Gastrocnemius medialis (tissue), 4 donors: ENCODE results near the gene BCL10.
A peak's percentile ranks its signal among the peaks of the same experiment; 100 is the strongest.

ENCODE experiments used
- POLR2A ChIP-seq, 2 donors: fragments of 450-650 bp; IDR thresholded peaks; one replicate each; pipeline ENCODE4 v1.6.1; 2017; ENCODE audit warnings: antibody characterized with exemption in 2 of 2, mild to moderate bottlenecking in 2 of 2, moderate library complexity in 2 of 2
- TF ChIP-seq, protein P1 (sequence below), 5 experiments: fragments of 450-650 bp in 3 of 5; fragments of 200-600 bp in 2 of 5; sonication (generic) in 2 of 5; IDR thresholded peaks in 4 of 5; conservative IDR thresholded peaks in 1 of 5; 1 replicate in 4 of 5; 2 replicates in 1 of 5; pipeline ENCODE4 v1.5.1; 2016 to 2019; ENCODE audit warnings: antibody characterized with exemption in 5 of 5, mild to moderate bottlenecking in 3 of 5, moderate library complexity in 3 of 5

DNA sequence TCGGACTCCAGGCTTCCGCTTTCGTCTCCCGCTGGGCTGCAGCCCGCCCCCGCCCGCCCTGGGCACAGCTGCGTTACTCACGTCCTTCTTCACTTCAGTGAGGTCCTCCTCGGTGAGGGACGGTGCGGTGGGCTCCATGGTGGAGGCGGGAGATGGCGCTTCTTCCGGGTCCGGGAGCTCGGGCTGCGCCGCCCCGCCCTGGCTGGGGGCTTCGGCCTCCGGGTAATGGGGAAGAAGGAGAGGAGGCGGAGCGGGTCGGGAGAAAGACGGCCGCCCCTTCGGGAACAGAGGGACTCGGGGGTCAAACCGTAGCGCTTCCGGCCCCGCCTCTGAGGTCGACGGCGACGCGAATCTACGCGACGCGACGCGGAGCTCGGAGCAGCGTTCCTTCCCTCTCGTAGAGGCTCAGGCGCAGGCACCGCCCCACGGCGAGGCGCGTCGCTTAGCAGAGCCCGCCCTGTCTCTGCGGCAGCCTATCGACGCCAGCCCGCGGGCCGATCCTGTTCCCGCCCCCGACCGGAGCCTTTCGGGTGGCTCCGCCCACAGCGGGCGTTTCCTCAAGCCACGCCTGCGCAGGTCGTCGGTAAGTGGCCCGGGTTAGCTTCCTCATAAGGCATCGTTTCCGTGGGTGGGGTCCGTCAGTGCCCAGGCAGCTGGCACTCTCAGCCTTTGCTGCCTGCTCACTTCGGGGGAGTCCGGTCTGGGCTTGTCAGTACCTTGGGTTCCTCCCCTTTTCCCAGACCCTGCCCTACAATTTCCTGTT, at the start of gene BCL10:
- TF ChIP-seq, protein P1, sequence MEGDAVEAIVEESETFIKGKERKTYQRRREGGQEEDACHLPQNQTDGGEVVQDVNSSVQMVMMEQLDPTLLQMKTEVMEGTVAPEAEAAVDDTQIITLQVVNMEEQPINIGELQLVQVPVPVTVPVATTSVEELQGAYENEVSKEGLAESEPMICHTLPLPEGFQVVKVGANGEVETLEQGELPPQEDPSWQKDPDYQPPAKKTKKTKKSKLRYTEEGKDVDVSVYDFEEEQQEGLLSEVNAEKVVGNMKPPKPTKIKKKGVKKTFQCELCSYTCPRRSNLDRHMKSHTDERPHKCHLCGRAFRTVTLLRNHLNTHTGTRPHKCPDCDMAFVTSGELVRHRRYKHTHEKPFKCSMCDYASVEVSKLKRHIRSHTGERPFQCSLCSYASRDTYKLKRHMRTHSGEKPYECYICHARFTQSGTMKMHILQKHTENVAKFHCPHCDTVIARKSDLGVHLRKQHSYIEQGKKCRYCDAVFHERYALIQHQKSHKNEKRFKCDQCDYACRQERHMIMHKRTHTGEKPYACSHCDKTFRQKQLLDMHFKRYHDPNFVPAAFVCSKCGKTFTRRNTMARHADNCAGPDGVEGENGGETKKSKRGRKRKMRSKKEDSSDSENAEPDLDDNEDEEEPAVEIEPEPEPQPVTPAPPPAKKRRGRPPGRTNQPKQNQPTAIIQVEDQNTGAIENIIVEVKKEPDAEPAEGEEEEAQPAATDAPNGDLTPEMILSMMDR (IDR thresholded peaks at IDR 0.05 in 4 of 5, conservative IDR thresholded peaks at IDR 0.05 in 1 of 5) = no peak
- peak; percentile 91 to 92 for TF ChIP-seq POLR2A (IDR thresholded peaks at IDR 0.05)
